Mucosa of descending colon (tissue), 3 donors: Measurements from ENCODE around the gene WDR18. TPM values are rescaled to one million over a fixed set of nuclear protein-coding genes. Genes with fewer than 3 reads are reported as not detected.
A peak's percentile ranks its signal among the peaks of the same experiment; 100 is the strongest.

Source experiments
- ATAC-seq: fragments of 200-7000 bp; cut with Tn5 transposase; one replicate; pipeline ENCODE4 v1.9.1; 2020; ENCODE audit warnings: mild to moderate bottlenecking, moderate library complexity
- DNase-seq, 3 donors: peaks; one replicate each; pipeline ENCODE4 v3.0.0-alpha.2; 2020
- H3K36me3 ChIP-seq: fragments of 200-600 bp; one replicate; pipeline ENCODE4 v1.8.0; 2021; ENCODE audit warnings: low read depth, mild to moderate bottlenecking
- H3K4me1 ChIP-seq: fragments of 200-600 bp; one replicate; pipeline ENCODE4 v1.8.0; 2021; ENCODE audit warnings: low read depth, mild to moderate bottlenecking
- H3K4me3 ChIP-seq: fragments of 200-600 bp; one replicate; pipeline ENCODE4 v1.8.0; 2021; ENCODE audit warnings: mild to moderate bottlenecking
- H3K9me3 ChIP-seq: fragments of 200-600 bp; one replicate; pipeline ENCODE4 v1.8.0; 2021; ENCODE audit warnings: mild to moderate bottlenecking
- intact Hi-C, 2 donors: fragments of 100-400 bp; cut with DNase I in 1 of 2; cut with micrococcal nuclease in 1 of 2; formaldehyde crosslinking; loops; one replicate each; pipeline versions ENCODE4 v1.11.0 to v1.11.1; 2022; cut with DNase I, micrococcal nuclease
- total RNA-seq, 3 donors: library from RNA; stranded (reverse); fragmentation: NEBNext Ultra II Directional in 2 of 3; extraction: Animal tissue kit (Norgen Biotek cat#: 25700) in 2 of 3; gene quantifications; one replicate each; pipeline versions ENCODE4 v1.2.1 to v1.2.4, GENCODE V29; 2021 to 2023
- TF ChIP-seq, protein P1 (sequence below): fragments of 200-600 bp; IDR thresholded peaks from one replicate; pipeline ENCODE4 v1.8.0; 2022; ENCODE audit warnings: antibody characterized with exemption, mild to moderate bottlenecking
- donor health status: DM: no; HTN: no; CAD: no; lungs with moderate emphysema.
- donor health status: DM: no; HTN: no; CAD: no.
- donor health status: DM: no; HTN: yes; CAD: no.

WDR18 gene
- total RNA-seq, 3 donors from 2014 or later = 23.8 to 42.0 (median 33.0) TPM

DNA sequence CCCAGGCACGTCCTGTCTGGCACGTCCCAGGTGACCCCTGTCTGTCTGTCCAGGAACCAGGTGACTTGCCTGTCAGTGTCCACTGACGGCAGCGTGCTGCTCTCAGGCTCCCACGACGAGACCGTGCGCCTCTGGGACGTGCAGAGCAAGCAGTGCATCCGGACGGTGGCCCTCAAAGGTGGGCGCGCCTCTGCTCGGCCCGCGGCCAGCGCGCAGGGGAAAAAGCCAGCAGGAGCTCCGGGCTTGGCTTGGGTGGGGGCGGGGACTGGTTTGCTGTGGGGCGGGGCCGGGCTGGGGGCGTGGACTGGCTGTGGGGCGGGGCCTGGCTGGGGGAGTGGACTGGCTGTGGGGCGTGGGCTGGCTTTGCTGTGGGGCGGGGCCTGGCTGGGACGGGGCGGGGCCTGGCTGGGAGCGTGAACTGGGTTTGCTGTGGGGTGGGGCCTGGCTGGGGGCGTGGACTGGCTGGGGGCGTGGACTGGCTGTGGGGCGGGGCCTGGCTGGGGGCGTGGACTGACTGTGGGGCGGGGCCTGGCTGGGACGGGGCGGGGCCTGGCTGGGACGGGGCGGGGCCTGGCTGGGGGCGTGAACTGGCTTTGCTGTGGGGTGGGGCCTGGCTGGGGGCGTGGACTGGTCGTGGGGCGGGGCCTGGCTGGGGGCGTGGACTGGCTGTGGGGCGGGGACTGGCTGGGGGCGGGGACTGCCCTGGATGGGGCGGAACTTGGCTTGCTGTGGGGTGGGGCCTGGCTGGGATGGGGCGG is 7.2 kb downstream of the WDR18 start:
- TF ChIP-seq, protein P1, sequence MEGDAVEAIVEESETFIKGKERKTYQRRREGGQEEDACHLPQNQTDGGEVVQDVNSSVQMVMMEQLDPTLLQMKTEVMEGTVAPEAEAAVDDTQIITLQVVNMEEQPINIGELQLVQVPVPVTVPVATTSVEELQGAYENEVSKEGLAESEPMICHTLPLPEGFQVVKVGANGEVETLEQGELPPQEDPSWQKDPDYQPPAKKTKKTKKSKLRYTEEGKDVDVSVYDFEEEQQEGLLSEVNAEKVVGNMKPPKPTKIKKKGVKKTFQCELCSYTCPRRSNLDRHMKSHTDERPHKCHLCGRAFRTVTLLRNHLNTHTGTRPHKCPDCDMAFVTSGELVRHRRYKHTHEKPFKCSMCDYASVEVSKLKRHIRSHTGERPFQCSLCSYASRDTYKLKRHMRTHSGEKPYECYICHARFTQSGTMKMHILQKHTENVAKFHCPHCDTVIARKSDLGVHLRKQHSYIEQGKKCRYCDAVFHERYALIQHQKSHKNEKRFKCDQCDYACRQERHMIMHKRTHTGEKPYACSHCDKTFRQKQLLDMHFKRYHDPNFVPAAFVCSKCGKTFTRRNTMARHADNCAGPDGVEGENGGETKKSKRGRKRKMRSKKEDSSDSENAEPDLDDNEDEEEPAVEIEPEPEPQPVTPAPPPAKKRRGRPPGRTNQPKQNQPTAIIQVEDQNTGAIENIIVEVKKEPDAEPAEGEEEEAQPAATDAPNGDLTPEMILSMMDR = no peak
- peaks cover 7% of the 10 kb centered on the region for H3K4me1 ChIP-seq
- peak; percentile 83 for ATAC-seq
- no peak overlapping the region for H3K4me3 ChIP-seq
- no peaks in the 10 kb centered on the region for H3K36me3 ChIP-seq
- peak; percentile 4 to 76 (median 67) for DNase-seq
- H3K9me3 ChIP-seq = no peaks in the 10 kb centered on the region
- intact Hi-C loops = no loop called here

DNA sequence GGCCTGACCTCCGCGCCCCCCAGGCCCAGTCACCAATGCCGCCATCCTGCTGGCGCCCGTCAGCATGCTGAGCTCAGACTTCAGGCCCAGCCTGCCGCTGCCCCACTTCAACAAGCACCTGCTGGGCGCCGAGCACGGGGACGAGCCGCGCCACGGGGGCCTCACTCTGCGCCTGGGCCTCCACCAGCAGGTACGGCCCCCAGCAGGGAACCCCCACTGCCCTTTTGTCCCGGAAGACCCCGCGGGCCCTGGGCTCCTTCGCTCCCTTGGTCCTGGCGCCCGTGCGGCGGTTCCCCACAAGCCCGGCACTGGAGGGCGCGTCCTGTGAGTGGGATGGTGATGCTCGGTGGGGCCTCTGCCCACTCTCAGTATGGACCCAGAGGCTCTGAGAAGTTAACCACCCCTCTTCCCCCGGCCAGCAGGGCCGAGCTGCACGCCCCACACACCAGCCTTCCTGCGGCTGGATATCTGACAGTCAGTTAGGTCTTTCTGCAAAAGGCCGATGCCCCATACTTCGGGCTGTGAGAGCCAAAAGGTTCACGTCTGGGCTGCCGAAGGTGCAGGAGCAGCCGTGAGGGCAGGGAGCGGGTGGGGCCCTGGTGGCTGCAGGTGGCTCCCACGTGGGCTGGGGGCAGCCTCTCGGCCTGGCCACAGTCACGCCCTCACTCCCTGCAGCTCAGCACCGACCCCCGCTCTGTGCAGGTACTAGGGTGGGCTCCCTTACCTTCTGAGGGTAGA is 8.0 kb downstream of the WDR18 start:
- Histone ChIP-seq H3K9me3 (no peaks in the 10 kb centered on the region), H3K4me3 (no peak overlapping the region), H3K4me1 (peaks cover 9% of the 10 kb centered on the region), H3K36me3 (no peaks in the 10 kb centered on the region)
- DNase-seq = peak in 2 of 3 donors; percentile 44 to 57
- intact Hi-C loops = no loop called here
- TF ChIP-seq, protein P1 = no peak
- ATAC-seq = no peak

DNA sequence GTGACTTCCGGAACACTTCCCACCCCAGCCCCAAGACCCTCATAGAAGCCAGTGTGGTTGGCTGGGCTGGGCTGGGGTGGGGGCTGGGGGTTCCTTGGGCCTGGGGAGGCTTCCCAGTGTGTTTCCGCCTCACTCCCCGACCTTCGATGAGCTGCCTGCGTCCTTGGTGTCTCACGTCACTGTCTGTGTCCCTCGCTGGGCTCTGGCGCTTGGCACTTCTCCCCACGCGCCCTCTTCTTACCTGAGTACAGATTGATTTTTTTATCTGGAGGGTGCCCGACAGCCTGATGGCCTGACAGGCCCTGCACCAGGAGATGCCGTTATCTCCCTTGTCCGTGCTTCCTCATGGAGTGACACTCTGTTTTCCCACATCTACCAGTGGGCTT is 8.5 kb downstream of the WDR18 start:
- Histone ChIP-seq H3K36me3 (no peaks in the 10 kb centered on the region), H3K4me1 (peaks cover 9% of the 10 kb centered on the region), H3K4me3 (no peak overlapping the region), H3K9me3 (no peaks in the 10 kb centered on the region)
- ATAC-seq (no peak), DNase-seq (no peak)
- TF ChIP-seq, protein P1 = no peak
- intact Hi-C loops = no loop called here

DNA sequence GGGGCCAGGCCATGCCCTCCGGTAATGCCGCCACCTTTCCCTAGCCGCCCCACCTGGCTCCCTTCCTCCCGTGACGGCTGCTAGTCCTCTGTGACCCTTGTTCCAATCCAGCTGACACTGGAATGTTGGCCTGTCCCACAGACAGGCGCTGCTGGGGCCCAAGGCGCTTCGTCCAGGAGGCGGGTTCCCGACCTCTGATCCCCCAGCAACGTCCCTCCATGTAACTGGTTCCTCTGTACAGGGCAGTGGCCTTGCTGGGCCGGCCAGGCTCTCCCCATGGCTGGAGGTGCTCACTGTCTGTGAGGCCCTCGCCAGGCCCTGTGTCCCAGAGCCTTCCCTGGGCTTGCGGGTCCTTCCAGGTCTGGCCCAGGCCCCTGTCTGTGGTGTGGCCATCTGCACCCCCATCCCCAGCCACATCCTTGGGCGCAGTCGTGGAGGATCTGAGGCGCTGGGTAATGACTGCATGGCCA is 9.3 kb downstream of the WDR18 start:
- TF ChIP-seq, protein P1 = no peak
- Histone ChIP-seq H3K4me3 (no peak overlapping the region), H3K4me1 (peaks cover 9% of the 10 kb centered on the region), H3K36me3 (no peaks in the 10 kb centered on the region), H3K9me3 (no peaks in the 10 kb centered on the region)
- intact Hi-C loops = no loop called here
- peak in 1 of 3 donors; percentile 50 for DNase-seq
- no peak for ATAC-seq

DNA sequence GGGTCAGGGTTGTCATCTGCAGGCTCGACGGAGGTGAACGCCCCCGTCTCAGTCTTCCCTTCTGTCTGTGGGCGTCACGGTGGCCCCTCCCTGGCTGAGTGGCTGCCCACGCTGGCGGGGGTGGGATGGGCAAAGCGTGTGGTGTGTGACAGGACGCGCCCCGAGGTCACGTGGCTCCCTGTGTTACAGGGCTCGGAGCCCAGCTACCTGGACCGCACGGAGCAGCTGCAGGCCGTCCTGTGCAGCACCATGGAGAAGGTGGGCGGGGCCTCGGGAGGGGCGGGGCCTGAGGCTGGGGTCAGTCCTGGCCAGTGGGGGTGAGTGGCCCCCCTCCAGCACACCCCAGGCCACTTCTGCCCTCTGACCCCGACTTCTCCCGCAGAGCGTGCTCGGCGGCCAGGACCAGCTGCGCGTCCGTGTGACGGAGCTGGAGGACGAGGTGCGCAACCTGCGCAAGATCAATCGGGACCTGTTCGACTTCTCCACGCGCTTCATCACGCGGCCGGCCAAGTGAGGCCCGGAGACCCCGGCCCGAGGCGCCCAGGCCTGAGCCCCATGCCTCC is 9.8 kb downstream of the WDR18 start:
- Histone ChIP-seq H3K36me3 (no peaks in the 10 kb centered on the region), H3K4me1 (peaks cover 9% of the 10 kb centered on the region), H3K4me3 (no peak overlapping the region), H3K9me3 (no peaks in the 10 kb centered on the region)
- ATAC-seq (no peak), DNase-seq (no peak)
- intact Hi-C loops = no loop called here
- TF ChIP-seq, protein P1 = no peak
